HK-2 (cell line): ENCODE data around the gene PRICKLE2.

Experiments used
- DNase-seq: peaks from one replicate; pipeline ENCODE4 v3.0.0-alpha.2; 2018; ENCODE audit not compliant: unreplicated experiment

Gene PRICKLE2

GRCh38 chr3:64188810-64189560 is 36.3 kb downstream of the PRICKLE2 start:
- DNase-seq, result peak; percentile 56

- DNase-seq, result peak; percentile 83
Observed at GRCh38 chr3:64187065-64187959, 38.0 kb downstream of the PRICKLE2 start.

DNA sequence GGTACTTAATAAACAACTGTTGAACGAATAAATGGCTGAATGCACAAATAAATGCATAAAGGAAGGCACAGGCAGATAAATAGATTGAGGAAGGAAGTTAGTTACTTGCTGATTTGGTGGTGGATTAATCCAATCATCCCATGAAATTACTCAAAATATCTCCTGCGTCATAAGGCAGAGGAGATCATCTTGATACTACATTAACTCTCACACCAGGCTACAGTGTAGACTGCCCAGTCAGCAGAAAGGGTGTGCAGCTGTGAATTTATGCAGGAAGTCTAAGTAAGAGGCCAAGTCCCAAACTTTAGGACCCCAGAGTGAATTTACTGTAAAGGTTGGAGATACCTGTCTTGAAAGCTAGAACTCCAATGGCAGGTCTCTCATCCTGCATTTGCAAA is 38.6 kb downstream of the PRICKLE2 start:
- no peak for DNase-seq

- no peak for DNase-seq
Observed at GRCh38 chr3:64185436-64185835, 39.8 kb downstream of the PRICKLE2 start.

DNA sequence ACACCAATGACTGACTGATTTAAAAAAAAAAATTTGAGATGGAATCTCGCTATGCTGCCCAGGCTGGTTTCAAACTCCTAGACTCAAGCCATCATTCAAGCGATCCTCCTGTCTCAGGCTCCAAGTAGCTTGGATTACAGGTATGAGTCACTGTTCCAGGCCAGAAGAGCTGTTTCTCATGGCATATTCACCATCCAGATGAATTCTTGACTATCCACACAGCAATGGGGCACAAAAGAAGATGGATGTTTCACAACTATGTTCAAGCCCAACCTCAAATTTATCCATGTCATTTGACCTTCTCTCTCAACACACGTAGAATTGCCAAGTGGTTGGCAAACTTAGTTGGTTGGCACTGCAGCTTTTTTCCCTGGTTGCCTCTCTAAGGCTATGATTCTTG is 40.6 kb downstream of the PRICKLE2 start:
- DNase-seq, result no peak

- no peak for DNase-seq
Observed at GRCh38 chr3:64179860-64180259, 45.4 kb downstream of the PRICKLE2 start.

DNA sequence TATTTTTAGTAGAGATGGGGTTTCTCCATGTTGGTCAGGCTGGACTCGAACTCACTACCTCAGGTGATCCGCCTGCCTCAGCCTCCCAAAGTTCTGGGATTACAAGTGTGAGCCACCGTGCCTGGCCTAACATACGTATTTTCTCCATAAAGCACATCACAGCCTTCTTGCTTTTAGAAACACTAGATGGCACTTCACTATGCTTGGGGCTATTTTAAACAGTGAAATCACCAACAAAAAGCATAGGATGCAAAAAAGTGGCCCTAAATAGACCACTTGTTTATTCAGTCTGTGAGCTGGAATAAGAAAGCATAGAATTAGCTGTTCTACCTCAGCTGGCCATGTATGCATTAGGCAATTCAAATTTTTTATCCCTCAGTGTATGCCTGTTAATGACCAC is 46.0 kb downstream of the PRICKLE2 start:
- no peak for DNase-seq

DNA sequence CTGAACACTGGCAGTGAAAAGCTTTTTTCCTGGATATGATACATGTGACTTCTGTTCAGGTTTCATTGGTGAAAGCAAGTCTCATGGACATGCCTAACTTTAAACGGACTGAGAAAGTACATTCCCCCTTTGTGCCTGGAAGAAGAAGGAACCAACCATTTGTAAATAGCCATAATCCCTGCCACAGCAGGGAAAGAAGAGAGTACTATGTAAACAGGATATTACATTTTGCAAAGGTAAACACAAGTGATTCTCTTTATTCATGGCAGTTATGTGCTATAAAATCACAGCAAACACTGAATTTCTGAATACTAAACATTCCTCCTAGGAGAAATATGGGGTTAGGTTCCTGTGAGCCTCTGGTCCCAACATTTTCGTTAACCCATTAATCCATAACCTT is 46.8 kb downstream of the PRICKLE2 start:
- DNase-seq, result no peak

DNA sequence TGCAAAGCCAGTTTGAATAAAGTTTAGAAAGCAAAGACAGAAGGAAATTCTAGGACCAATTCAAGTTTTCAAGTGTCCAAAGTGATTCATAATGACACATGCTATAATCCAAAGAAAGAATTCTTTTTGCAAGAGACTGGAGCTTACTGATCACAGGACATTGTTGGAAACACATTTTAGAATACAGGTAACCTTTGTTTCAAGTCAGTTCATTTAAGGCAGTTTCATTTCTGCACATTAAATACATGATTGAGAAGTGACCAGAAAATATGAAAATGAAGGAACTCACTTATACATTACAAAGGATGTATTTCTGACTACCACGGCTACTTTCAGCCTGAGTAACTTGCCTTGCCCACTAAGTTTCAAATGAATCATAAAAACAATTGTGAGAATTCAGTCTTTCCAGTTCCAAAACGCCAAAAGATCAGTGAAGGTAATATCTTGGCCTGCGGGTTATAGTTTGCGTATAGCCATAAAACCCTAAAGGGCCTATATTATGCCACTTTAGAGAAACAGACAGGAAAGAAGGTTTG is 48.7 kb downstream of the PRICKLE2 start:
- no peak for DNase-seq

GRCh38 chr3:64174328-64174727 is 50.9 kb downstream of the PRICKLE2 start:
- DNase-seq, result no peak

DNA sequence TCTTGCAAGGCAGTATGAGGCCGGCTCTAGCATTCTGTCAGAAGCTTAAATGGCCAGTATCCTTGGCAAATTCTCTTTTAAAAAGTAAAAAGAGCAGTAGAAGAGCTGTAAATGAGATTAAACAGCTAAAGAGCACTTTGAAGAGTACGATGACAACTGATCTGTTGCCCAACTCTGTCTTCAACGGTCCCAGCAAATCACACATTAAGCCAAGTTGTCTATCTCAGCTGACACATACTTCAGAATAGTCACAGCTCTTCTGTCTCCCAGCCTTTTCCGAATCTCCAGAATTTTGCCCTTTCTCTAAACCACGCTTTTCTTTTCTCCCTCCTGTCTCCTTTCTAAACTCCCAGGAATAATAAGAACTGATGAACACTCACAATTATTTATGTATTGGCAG is 51.7 kb downstream of the PRICKLE2 start:
- no peak for DNase-seq

GRCh38 chr3:64170270-64170669 is 55.0 kb downstream of the PRICKLE2 start:
- no peak for DNase-seq

GRCh38 chr3:64167868-64168267 is 57.4 kb downstream of the PRICKLE2 start:
- DNase-seq, result no peak

DNA sequence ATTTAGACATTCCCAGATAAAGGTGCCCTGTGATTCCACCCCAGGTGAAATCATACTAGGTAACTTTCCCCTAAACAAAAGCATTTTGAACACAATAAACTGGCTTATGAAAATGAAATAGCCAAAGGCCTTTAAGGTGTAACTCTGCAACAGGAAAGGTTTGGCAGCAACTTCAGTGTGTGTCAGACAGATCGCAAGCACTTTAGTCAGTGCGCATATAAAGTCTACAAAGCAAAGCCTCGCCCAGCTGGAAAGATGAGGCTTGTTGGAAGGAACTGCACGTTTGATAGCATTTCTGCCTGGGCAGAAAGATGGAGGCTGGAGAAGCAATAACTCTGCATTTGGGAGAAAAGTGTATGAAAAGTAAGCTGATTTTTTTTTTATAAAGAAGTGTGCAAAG is 57.9 kb downstream of the PRICKLE2 start:
- DNase-seq, result no peak

DNA sequence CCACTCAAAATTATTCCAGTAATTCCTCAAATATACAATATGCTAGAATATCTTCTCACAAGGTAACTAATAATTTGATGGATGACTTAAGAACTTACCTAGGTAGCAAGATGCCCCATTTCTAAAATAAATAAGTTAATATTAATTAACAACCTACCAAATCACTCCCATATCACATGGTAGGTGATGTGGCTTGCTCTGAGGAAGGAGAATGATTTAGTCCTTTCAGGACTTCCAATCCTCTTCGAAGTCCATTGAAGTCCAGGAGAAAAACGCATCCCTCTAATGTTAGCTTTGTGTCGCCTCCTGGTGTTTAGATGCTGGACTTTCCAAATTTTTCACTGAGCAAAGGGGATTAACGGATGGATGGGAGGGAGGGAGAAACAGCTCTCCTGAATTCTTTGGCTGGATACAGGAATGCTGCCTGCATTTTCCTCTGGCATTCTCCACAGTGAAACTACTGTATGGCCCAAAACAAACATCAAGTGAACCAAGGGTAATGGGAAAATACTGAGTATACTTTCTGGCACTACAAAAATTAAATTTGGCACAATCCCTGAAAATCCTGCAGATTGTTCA is 58.6 kb downstream of the PRICKLE2 start:
- no peak for DNase-seq

- no peak for DNase-seq
Observed at GRCh38 chr3:64164349-64164748, 60.9 kb downstream of the PRICKLE2 start.

- no peak for DNase-seq
Observed at GRCh38 chr3:64163755-64164148, 61.5 kb downstream of the PRICKLE2 start.

GRCh38 chr3:64163019-64163754 is 62.1 kb downstream of the PRICKLE2 start:
- no peak for DNase-seq

DNA sequence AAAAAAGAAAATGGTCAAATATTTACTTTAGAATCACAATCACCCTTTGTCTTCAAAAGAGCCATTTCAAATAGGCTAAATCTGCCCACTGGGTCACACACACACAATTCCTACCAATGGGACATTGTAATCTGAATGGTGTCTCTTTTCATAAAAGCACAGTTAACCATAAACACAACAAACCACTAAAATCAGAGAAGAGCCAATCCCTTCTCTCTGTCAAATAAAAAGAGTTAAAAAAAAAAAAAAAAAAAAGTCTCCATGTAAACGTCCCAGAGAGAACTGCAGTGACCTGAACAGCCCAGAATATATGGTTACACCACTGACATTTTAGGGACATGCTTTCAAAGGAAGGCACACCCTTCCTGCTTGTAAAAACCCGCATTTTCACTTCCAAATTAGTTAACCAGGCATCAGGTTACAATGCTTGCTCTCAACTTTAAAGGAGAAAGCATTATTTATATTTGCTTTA is 63.7 kb downstream of the PRICKLE2 start:
- DNase-seq, result no peak

- DNase-seq, result no peak
Observed at GRCh38 chr3:64160000-64160695, 65.1 kb downstream of the PRICKLE2 start.

DNA sequence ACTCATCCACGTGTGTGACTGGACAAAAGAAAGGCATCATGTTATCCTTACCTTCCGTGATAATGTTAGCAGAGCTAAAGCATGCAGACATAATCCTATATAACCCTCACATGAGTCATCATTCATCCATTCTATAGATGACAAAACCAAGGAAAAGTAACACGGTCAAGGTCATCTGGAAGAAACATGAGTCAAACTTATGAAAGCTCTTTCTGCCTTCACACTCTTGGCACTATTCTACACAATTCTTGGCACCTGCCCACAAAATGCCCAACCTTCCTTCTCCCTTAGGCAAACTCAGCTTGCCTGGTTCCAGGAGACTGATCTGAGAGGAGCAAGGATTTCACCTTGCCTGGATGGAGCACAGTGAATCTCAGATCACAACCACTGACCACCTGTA is 66.9 kb downstream of the PRICKLE2 start:
- DNase-seq, result no peak
